DOHH2 (cell line): ENCODE measurements around the gene INPP4B.

Source experiments
- H3F3A ChIP-seq: fragments of 200-600 bp; sonication (generic), shearing (Covaris generic); 2 replicates; pipeline ENCODE4 v1.6.0; 2016; ENCODE audit warnings: antibody characterized with exemption, mild to moderate bottlenecking; ENCODE audit not compliant: control insufficient read depth, insufficient read depth
- H3K27ac ChIP-seq: fragments of 200-600 bp; sonication (generic); 2 replicates; pipeline ENCODE4 v1.5.1; 2014; ENCODE audit warnings: low read depth, mild to moderate bottlenecking, low read length, moderate library complexity
- H3K27me3 ChIP-seq: fragments of 200-600 bp; sonication (generic); 2 replicates; pipeline ENCODE4 v1.6.1; 2014; ENCODE audit warnings: mild to moderate bottlenecking, low read length, mixed read lengths; ENCODE audit not compliant: control insufficient read depth
- H3K36me3 ChIP-seq: fragments of 200-600 bp; sonication (generic); 2 replicates; pipeline ENCODE4 v1.6.1; 2014; ENCODE audit warnings: mild to moderate bottlenecking, low read length, moderate library complexity, mixed read lengths; ENCODE audit not compliant: control insufficient read depth
- H3K4me1 ChIP-seq: fragments of 200-600 bp; sonication (generic); 2 replicates; pipeline ENCODE4 v1.6.1; 2014; ENCODE audit warnings: mild to moderate bottlenecking, low read length, mixed read lengths; ENCODE audit not compliant: control insufficient read depth
- H3K4me2 ChIP-seq: fragments of 200-600 bp; sonication (generic); 2 replicates; pipeline ENCODE4 v1.6.0; 2014; ENCODE audit warnings: mild to moderate bottlenecking, low read length, moderate library complexity
- H3K4me3 ChIP-seq: fragments of 200-600 bp; sonication (generic); 2 replicates; pipeline ENCODE4 v1.5.1; 2014; ENCODE audit warnings: mild to moderate bottlenecking, low read length, mixed read lengths
- H3K79me2 ChIP-seq: fragments of 200-600 bp; sonication (generic); 2 replicates; pipeline ENCODE4 v1.6.1; 2014; ENCODE audit warnings: mild to moderate bottlenecking, low read length, mixed read lengths; ENCODE audit not compliant: control insufficient read depth
- H3K9me2 ChIP-seq: fragments of 200-600 bp; sonication (generic); replicated peaks from 2 replicates; pipeline ENCODE4 v1.6.1; 2014; ENCODE audit warnings: mild to moderate bottlenecking, low read length, mixed read lengths; ENCODE audit not compliant: control insufficient read depth
- H3K9me3 ChIP-seq: fragments of 200-600 bp; sonication (generic); 2 replicates; pipeline ENCODE4 v1.6.1; 2014; ENCODE audit warnings: antibody characterized with exemption, low read length, mixed read lengths; ENCODE audit not compliant: control insufficient read depth, insufficient read depth
- H4K20me1 ChIP-seq: fragments of 200-600 bp; sonication (generic); 2 replicates; pipeline ENCODE4 v1.6.0; 2014; ENCODE audit warnings: low read depth, mild to moderate bottlenecking, antibody characterized with exemption, low read length, moderate library complexity; ENCODE audit not compliant: control insufficient read depth, insufficient read depth
- CTCF ChIP-seq: fragments of 200-600 bp; sonication (generic); IDR thresholded peaks from one replicate; pipeline ENCODE4 v1.5.1; 2014; ENCODE audit warnings: antibody characterized with exemption, mild to moderate bottlenecking, low read depth, low read length; ENCODE audit not compliant: poor library complexity, severe bottlenecking
- EZH2phosphoT487 ChIP-seq: fragments of 200-600 bp; sonication (generic); IDR thresholded peaks from 2 replicates; pipeline ENCODE4 v1.6.1; 2017; ENCODE audit warnings: borderline replicate concordance, mild to moderate bottlenecking, antibody characterized with exemption, low read length, moderate library complexity, mixed read lengths

Gene INPP4B

DNA sequence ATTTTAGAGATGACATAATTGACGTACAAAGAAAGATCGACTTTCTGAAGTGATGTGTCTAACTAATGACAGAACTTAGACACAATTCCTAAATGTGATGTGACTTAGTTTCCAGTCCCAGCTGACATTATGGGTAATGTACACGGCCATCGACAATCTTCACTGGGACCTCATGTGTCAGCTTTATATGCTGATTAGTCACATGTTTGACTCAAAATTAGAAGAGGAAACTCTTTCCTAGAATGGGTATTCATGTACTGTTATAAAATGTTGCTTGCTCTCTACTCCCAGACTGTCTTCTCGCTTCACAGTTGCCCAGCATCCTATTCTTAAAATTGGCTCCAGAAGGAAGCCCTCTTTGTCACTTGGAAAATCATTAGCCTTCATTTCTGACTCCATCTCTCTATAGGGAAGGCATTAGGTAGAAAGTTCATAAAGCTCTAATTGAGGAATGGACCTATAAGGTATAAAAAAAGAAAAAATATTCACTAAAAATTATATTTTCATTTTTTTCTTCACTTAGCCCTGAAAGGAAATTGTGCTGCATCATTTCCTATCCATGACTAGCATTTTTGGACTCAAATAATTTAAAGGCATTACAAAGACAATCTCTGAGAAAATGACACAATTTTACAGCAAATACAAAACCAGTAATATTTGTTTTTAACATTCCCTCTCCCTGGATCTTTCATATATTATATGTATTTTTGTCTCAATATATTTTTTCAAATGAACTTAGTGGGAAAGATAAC lies 554.6 kb downstream of the INPP4B start:
- Histone ChIP-seq H3K9me2 (no peaks in the 10 kb centered on the region), H4K20me1 (no peaks in the 10 kb centered on the region), H3F3A (no peaks in the 10 kb centered on the region), H3K4me2 (no peak overlapping the region), H3K4me1 (no peaks in the 10 kb centered on the region), H3K27me3 (no peaks in the 10 kb centered on the region), H3K36me3 (no peaks in the 10 kb centered on the region), H3K4me3 (no peak overlapping the region), H3K27ac (no peak overlapping the region), H3K9me3 (no peaks in the 10 kb centered on the region), H3K79me2 (no peaks in the 10 kb centered on the region)
- TF ChIP-seq EZH2phosphoT487 (no peak), CTCF (no peak)

DNA sequence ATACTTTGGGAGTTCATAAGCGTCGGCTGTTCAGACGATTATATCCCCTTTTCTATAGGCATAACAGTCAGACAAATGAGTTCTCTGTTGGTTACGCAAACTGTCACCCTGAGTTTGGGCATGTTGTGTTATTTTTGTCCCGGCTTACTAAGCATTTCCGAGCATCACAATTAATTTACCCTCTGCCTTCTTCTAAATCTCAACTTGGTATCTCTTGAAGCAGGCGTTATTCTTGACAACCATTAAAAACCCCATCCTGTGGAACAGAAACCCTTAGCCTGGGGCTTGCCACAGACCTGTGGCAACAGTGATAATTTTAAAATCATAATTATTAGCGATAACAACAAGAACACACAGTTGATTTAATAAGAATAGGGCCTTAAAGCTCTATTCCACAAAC lies 558.7 kb downstream of the INPP4B start:
- no peaks in the 10 kb centered on the region for H3F3A ChIP-seq
- H3K4me2 ChIP-seq = no peak overlapping the region
- H3K27ac ChIP-seq = no peak overlapping the region
- no peaks in the 10 kb centered on the region for H3K79me2 ChIP-seq
- no peaks in the 10 kb centered on the region for H3K27me3 ChIP-seq
- no peaks in the 10 kb centered on the region for H3K4me1 ChIP-seq
- no peaks in the 10 kb centered on the region for H3K9me3 ChIP-seq
- TF ChIP-seq CTCF (no peak), EZH2phosphoT487 (no peak)
- no peak overlapping the region for H3K4me3 ChIP-seq
- no peaks in the 10 kb centered on the region for H3K36me3 ChIP-seq
- no peaks in the 10 kb centered on the region for H4K20me1 ChIP-seq
- H3K9me2 ChIP-seq = no peaks in the 10 kb centered on the region

DNA sequence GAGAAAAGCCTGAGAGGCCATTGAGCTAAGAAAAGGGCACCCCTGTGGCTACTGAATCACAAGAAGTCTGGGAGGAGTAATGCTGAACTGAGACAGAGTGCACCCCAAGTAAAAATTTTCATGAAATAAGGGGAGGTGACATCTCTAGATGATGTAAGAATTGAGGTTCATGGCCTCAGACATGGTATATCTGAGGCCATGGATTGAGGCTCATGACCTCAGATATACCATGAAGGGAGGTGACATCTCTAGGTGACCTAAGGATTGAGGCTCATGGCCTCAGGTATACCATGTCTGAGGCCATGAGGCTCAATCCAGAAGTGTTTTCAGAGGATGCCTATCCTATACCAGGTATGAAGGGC lies 560.9 kb downstream of the INPP4B start:
- Histone ChIP-seq H3K4me3 (no peak overlapping the region), H3K9me2 (no peaks in the 10 kb centered on the region), H3K9me3 (no peaks in the 10 kb centered on the region), H3K27me3 (no peaks in the 10 kb centered on the region), H3K79me2 (no peaks in the 10 kb centered on the region), H3K4me2 (no peak overlapping the region), H3K36me3 (no peaks in the 10 kb centered on the region), H3K4me1 (no peaks in the 10 kb centered on the region), H3F3A (no peaks in the 10 kb centered on the region), H3K27ac (no peak overlapping the region), H4K20me1 (no peaks in the 10 kb centered on the region)
- TF ChIP-seq CTCF = no peak
- no peak for TF ChIP-seq EZH2phosphoT487
